ENCODE measurements around the gene SKAP1.

DNA sequence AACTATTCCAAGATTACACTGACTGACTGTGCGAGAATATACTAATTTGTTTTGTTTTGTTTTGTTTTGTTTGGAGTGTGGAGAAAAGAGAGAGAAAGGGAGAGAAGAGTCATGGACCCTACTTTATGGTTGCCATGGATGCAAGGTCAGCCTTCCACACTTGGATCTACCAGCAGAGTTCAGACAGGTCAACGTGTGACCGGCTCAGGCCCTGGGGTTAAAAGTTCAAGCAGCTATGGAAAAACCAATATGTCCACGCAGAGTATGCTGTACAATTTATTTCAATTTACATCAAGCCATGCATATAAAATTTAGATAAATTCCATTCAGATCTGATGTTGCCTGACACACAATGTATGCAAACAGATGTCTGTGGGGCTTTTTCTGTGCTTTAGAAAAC lies 122.8 kb downstream of the SKAP1 start:
- TF ChIP-seq CTCF (IDR thresholded peaks at IDR 0.05): no peak
- no peak for TF ChIP-seq POLR2A (IDR thresholded peaks at IDR 0.05)
- TF ChIP-seq EP300 (IDR thresholded peaks at IDR 0.05): no peak

All from gastroesophageal sphincter (tissue), 3 donors.